GM18907 (cell line): ENCODE data around the gene MYOM3.
"Not testable (repeated sequence)": the region's sequence is repeated elsewhere in the genome, so short reads cannot be mapped to it uniquely, and the experiment has no call there.

Source experiments
- ATAC-seq: cut with Tn5 transposase; IDR thresholded peaks from one replicate; pipeline ENCODE4 v1.9.1; 2021; ENCODE audit warnings: mild to moderate bottlenecking, moderate library complexity; ENCODE audit not compliant: unreplicated experiment

MYOM3 gene

DNA sequence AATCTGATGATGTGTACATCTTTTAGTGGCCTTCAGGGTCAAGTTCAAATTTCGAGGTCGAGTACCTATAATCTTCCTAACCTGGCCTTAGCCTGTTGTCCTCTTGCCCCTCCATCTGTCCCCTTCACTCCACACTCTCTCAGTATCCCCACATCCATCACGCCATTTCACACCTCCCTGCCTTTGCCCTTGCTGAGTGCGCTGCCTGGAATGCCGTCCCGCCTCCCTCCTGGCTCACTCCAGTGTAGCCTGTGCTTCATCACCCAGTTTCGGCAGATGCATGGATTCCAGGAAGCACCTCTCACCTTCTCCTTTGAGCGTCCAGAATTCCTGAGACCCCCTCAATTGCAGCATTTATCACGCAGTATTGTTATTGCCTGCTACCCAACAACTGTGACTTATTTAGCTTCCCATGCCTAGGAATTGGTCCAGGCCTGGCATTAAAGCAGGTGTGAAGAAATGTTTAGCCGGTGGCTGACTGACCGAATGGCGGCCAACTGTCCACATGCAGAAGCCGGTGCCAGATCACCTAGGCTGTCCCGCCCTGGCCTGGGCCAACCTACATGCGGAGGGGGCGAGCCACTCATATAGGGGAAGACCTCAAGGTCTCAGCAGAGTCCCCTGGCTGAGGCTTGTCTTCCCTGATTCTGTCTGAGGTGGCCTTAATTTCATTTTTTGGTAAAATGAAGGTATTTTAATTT lies 34.5 kb downstream of the MYOM3 start:
- ATAC-seq, result no peak

DNA sequence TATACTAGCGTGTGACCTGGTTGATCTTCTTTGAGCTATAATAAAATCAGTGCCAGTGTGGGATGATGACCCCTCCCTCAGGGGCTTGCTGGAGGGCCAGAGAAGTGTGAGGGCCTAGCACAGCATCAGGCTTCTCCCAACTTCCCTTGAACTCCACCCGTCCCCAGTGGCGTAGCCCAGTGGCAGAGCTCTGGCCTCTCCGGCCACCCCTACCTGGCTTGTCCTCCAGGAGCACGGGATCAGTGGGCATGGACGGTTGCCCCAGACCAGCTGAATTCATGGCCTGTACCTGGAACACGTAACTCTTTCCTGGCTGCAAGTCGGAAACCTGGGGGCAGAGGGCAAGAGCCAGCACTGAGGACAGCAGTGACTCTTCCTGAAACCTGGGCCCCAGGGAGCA lies 36.0 kb downstream of the MYOM3 start:
- no peak for ATAC-seq

DNA sequence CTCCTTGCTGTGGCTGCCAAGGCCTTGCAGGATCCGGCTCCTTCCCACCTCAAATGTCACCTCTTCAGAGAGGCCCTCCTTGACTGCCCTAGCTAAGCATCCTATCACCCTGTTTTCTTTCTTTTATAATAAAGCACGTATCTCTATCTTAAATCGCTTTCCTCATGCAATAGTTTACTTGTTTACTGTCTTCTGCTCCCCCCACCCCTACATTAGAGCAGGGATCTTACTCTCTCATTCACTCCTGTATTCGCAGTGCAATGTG lies 36.4 kb downstream of the MYOM3 start:
- ATAC-seq, result no peak

DNA sequence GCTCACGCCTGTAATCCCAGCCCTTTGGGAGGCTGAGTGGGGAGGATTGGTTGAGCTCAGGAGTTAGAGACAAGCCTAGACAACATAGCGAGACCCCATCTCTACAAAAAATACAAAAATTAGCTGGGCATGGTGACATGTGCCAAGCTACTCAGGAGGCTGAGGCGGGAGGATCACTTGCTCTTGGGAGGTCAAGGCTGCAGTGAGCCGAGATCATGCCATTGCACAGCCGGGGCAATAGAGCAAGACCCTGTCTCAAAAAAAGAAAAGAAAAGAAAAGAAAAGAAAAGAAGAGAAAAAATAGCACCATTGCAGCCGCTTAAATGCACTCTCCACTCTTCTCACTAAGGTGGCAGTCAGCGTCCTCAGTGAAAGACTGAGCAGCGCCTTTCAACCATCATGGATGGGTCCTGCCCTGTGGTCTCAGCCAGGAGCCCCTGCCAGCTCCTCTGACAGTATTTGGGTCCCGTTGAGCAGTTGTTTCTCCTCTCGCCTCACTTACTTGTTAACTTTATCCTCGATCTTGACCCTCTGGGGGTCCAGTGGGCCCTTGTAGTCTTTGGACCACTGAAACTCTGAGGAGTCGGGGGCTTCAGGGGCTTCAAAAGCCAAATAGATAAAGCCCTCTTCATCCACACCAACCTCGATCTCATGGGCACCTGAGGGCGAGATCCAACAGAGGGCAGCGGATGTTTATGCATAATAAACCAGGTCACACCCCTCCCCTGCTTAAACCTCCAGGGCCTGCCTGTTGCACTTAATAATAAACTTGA lies 36.9 kb downstream of the MYOM3 start:
- no peak for ATAC-seq

DNA sequence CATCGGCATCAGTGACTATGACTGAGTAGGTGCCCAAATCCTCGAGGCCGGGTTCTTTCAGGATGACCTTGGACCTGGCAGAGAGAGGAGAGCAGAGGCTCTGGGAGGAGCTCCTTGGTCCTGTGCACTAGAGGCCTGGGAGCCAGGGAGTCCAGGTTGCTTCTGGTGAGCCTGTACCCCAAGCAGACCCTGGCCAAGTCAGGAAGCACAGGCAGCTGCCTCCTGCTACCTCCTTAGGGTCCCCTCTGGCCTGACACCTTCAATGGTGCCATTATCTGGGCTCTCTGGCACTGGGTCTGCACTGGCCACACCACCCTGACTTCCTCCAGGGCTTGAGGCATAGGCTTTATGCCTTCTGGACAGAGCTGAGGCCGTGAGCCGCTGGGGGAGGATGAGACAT lies 37.7 kb downstream of the MYOM3 start:
- ATAC-seq, result no peak

DNA sequence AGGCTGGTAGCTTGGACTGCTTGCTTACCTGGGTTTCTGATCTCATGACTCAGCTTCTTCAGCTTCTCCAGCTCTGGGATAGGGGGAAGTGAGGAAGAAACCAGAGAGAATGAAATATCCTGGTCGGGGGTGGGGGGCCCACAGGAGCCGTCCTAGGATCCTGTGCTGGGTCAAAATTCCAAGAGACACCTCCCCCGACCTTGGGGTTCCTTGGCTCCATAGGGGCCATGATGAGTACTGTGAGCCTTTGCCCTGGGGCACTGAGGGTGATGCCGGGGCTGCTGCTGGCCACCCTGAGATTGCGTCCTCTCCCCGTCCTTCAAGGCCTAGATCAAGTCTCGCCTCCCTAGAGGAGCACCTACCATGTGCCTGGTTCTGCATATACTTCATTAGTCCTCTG lies 40.0 kb downstream of the MYOM3 start:
- ATAC-seq, result no peak

DNA sequence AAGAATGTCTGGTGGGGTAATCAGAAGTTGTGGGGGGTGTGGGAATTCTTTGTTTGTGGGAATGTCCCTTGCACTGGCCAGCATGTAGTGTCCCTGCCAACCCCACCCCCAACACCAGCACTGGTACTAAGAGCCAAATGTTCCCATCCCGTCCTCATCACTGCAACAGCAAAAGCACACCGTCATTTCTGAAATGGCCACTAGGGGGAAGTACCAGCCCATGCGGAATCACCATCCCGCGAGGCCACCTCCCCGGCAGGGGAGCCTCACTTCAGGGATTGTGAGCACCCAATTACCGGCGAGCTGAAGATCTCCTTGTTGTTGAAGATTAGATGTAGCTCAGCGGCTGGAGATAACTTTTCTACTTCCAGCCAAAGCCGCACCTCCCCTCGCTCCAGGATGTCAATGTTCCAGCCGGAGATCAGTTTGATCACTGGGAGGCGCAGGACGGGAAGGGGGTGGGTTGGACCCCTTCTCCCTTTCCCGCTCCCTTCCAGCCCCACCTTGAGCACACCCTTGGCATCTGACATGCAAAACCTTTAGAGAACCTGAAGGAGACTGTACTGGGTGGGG lies 41.0 kb downstream of the MYOM3 start:
- ATAC-seq, result no peak

DNA sequence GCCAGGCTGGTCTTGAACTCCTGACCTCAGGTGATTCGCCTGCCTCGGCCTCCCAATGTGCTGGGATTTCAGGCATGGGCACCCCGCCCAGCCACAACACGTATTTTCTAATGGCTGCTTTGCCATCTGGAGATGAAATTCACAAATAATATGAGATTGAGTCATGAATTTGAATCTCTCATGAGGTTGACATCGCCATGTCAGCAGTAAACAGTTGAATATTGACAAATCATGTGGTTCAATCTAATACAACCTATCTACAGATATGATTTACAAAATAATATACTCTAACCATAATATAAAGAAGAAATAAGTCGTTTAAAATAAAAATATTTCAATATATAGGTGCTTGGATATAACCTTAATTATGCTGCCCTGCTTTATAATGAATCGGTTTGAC lies 42.1 kb downstream of the MYOM3 start:
- ATAC-seq, result no peak

DNA sequence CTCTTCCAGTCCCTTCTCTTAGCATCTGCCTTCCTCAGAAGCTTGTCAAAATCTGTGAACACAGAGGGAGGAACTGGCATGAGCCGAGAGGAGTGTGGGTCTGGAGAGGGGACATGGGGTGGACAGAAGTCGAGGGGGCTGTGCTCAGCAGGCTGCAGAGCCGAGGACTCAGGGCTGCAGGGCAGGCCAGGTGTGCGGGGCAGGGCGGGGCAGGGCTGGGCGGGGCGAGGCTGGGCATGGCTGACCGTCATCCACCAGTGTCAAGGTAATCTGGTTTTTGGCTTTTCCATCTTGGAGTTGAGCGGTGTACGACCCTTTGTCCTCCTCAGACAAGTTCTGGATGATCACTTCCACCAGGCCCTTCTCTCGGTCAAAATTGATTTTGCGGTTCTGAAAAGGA lies 44.0 kb downstream of the MYOM3 start:
- no peak for ATAC-seq

DNA sequence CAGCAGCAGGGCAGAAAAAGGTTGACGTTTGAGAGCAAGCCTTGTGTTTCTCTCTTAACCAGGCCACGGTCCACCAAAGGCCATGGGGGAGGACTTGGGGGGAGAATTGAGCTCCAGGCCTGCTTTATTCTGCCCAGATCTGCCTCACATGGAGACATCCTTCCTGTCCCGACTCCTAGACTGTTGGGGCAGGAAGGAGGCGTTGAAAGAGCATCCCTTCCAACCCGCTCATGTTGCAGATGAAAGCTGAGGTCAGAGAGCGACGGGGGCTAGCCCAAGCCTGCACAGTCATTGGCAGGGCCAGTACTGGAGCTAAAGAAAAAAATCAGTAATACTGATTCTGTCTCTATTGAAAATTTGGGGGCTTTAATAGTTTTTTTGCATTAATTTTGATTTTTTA lies 46.6 kb downstream of the MYOM3 start:
- no peak for ATAC-seq

DNA sequence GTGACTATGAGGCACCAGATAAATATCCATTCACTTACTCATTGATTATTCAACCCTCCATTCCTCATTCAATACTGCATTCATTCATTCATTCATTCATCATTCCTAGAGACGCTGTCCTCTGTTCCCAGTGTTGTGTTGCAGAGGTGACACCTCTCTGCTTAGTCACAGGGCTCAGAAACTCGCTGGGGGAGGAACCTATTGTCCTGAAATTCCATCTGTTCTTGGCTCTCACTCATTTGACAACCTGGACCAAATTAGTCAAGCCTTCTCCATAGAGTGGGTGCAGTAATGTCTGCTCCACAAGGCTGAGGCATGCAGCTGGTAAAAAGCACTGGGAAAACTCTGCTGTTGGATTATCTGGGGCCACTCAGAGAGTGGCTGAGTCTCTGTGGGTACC lies 49.7 kb downstream of the MYOM3 start:
- ATAC-seq, result no peak

DNA sequence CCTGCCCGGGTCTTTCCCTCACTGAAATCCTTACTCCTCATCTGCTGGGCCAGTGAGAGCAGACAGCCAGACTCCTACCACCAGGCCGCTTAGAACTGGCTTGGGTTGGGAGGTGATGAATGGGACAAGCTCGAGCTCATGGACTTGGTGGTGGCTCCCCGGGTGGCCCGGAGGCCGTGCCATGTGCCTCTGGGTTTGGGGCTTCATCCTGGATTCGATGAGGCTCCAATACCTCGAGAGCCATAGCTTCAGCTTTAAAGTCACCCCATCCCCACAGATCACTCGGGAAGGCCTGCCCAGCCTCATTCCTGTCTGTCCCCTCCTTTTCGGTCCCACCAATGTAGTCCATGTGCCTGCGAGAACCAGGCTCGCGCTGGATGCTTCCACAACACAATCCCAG lies 51.5 kb downstream of the MYOM3 start:
- no peak for ATAC-seq

DNA sequence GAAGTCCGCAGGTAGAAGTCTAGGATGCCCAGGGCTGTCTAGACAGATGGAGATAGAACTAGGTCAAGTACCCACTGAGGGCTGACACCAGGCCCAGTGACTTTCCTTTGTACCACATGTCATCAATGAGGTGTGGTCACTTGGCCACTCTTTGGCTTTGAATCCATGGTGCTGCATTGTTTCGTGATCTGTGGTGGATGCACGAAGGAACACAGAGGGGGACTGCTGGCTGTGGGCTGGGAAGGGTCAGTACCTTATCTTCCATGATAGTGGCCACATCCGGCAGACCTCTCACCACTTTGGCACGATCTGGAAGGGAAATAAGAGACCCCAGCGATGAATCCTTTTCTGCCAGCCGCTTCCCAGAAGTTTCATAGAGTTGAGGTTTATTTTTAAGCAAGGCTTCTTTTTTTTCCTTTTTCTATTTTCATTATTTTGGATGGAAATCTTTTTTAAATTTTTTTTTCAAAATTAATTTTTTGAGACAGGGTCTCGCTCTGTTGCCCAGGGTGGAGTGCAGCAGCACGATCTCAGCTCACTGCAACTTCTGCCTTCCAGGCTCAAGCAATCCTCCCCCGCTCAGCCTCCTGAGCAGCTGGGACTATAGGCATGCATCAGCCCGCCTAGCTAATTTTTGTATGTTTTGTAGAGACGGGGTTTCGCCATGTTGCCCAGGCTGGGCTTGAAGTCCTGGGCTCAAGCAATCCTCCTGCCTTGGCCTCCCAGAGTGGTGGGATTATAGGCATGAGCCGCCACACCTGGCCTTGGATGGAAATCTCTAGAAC lies 53.1 kb downstream of the MYOM3 start:
- no peak for ATAC-seq

DNA sequence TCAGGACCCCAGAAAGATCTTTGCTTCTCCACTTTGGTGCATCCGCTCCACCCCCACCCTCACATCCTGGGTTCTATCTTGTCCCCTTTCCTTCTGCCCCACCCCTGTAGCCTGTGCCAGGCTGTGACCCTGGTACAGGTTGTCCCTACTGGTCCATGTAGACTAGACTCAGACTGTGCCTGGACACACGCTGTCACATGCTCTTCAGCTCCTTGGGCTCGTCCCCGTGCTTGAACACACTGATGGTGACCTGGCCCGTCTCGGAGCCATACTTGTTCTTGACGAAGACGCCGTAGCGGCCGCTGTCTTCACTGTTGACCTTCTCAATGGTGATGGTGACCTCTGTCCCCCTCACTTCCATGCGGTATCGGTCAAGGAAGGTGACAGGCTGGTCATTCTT lies 54.8 kb downstream of the MYOM3 start:
- ATAC-seq, result no peak

DNA sequence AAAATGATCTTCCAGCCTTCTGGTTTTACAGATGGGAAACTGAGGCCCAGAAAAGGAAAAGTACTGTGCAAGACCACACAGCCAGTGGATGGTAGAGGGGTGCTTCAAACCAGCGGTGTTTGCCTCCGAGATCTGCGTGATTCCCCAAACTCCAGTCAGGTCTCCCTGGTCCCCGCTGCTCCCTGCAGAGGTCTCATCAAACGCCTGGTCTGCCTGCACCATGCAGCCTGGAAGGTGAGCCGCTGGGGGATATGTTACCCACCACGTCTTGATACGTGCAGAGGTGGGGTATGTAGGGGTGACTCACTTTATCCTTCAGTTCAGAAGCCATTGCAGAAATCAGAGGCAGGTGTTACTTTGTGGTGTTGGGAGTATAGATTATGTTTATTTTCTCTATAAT lies 56.3 kb downstream of the MYOM3 start:
- no peak for ATAC-seq

DNA sequence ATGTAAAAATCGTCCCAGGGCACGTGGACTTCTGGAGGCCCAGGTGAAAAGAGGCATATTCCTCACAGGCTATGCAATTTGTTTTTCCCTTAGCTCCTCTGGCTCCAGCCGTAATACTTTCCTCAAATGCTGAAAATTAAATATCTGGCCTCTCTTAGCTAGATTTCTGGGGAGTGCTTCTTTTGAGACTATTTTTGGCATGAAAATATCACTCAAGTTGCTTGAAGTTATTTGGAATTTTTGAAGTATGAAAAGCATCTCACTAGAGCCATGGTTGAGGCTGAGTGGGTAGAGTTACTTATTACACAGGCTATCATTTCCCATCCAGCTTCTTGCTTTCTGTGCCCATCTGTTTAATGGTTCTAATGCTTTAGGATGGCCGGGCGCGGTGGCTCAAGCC lies 59.7 kb downstream of the MYOM3 start:
- no peak for ATAC-seq

DNA sequence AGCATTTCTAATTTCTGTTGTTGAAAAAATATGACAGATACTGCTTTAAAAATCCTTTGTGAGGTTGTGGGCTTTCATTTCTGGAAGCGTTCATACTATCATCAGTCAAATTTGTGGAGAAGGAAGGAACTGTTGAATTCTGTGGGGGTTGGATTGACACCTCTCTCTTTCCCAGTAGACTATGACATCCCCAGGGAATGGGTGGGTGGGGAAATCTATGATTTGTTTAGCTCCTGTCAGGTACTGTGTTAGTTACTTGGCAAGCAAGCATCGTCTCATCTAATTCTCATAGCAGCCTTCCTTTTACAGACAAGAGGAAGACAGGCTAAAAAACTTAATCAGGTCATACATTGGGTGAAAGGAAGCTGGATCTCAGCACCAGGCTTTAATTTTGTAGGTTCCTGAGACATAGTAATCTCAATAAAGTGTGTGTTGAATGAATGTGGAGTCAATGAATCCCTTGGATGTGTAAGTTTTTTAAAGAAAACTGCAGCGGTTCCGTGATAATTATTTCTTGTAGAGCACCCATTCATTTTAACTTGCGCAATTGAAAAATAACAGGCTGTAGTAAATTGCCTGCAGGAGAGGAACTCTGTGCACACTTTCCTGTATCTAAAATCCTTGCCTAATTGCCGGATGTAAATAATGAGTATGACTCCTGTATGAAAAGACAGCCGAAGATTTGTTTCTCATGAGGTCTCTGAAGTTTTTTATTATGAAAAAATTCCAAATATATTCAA lies 60.6 kb downstream of the MYOM3 start:
- ATAC-seq, result no peak

DNA sequence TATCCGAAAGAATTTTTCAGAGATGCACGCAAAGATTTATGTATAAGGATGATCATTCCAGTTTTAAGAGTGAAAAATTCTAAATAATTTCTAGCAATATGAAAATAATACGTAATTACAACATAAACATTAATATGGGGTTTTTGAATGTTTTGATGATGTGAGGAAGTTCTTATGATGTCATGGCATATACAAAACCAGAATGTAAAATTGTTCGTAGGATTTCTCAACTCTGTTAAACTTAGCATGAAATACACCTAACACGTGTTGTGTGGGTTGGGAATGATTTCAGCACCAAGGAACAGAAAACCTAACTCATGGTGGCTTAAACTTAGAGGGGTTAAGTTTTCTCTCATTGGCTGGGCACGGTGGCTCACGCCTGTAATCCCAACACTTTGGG lies 62.2 kb downstream of the MYOM3 start:
- no peak for ATAC-seq

DNA sequence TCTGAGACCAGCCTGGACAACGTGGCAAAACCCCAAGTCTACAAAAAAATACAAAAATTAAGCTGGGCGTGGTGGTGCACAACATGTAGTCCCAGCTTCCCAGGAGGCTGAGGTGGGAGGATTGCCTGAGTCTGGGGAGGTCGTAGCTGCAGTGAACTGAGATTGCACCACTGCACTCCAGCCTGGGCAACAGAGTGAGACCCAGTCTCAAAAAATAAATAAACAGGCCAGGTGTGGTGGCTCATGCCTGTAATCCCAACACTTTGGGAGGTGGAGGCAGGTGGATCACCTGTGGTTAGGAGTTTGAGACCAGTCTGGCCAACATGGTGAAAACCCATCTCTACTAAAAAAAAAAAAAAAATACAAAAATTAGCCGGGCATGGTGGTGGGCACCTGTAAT lies 63.0 kb downstream of the MYOM3 start:
- ATAC-seq, result not testable (repeated sequence)

DNA sequence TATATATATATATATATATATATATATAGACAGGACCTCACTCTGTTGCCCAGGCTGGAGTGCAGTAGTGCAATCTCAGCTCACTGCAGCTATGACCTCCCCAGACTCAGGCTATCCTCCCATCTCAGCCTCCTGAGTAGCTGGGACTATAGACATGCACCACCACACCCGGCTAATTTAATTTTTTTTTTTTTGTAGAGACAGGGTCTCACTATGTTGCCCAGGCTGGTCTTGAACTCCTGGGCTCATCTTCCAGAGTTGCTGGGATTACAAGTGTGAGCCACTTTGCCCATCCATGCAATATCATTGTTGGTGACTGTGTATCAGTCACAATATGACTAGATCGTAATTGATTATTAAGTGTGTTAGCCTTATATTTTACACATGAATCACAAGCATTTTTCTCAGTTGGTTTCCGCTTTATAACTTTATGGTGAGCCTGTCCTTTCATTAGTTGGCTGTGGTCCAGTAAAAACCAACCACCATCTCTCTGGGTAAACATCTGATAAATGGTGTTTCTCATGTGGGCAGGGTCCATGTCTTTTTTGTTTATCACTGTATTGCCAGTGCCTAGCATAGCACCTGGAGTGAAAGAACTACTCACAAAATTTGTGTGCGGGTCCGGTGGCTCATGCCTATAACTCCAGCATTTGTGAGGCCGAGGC lies 63.6 kb downstream of the MYOM3 start:
- ATAC-seq, result no peak

DNA sequence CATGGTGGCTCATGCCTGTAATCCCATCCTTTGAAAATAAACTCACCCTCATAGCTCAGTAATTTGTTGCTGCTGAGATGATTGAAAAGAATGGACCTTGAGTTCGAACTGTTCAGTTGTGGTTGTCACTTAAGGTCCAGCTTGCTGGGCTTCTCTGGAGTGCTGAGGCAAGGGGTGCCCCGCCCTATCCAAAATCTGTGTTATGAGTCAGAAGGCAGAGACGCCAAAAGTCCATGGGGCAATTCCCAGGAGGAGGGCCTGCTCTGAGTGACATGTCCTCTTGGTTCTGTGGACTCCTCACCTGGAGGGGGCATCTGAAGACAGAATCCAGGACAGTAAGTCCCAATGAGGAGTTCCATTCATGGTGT lies 64.8 kb downstream of the MYOM3 start:
- ATAC-seq, result no peak
